Islet precursor cell (in vitro differentiated cells): Measurements from ENCODE around the gene ALX3.

Experiments used
- DNase-seq: peaks from one replicate; pipeline ENCODE4 v3.0.0-alpha.2; 2018

The ALX3 gene

DNA sequence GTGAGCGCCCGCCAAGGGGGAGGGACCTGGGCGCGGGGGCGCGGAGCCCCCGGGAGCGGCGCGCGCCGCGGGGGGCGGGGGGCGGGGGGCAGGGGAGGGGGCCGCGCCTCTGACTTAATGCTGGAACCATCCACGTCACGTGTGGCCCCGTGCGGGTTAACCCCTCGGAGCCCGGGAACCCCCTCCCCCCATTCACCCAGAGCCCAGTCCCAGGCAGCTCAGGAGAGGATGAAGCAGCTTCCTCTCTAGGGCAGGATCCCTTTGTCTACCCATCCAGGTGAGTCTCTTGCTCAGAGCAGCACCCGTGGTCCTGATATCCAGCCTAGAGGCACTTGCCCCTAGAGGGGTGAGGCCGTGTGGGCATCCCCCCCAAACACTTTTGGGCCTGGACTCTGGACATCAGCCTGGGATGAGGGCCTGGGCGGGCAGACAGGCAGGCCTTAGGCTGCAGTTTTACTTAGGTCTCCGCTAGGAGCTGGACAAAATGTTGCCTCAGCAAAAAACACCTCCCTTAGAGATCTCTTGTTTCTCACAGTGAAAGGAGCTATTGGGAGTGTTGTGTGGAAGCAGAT lies at the start of gene ALX3:
Gene ALX3 (minus strand): TSS at position 2 of the 572 bp plus-strand sequence. CDS start 60 bp downstream, outside the sequence.
- DNase-seq = no peak

DNA sequence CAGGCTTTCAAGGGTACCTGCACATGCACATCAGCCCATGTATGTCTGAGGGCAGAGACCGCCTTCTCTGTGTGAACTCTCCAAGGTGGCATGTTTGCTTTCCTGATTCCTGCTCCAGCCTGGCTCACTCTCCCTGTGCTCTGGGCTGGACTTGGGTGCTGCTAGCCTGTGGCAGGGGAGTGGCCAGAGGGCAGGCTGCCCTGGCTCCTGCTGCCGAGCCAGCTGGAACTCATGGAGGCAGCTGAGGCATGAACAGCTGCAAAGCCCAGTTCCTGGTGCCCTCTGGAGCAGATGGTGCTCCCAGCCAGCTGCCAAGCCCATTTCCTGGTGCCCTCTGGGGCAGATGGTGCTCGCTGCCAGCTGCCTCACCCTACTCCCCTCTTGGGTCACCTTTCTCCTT lies 49.4 kb upstream of the ALX3 start:
- DNase-seq = no peak

DNA sequence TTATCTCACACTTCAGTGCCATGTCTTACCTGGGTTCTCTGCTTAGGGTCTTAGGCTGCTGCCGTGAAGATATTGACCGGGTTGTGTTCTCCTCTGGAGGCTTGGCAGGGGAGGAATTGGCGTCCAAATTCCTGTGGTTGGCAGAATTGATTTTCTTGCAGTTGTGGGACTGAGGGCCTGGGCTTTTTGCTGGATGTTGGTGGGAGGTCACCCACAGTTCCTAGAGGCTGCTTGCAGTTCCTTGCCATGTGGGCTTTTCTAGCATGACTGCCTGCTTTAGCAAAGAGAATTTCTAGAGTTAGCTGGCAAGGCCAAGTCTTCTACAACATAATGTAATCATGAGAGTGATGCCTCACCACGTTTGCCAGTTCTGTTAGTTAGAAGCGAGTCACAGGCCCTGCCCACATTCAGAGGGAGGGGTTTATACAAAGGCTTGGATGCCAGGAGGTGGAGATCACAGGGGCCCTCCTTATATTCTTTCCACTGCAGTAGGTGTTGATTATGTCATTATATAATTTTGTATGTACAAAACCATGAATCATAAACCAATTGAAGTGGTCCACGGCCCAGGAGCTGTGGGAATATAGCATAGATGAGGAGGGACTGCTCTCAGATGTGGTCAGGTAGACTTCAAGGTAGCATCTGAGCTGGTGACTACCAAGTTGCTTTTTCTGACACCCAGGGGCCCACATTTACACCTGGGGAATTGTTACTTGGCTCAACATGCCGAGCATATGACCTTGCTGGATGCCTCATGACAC lies 48.3 kb upstream of the ALX3 start:
- DNase-seq = no peak

DNA sequence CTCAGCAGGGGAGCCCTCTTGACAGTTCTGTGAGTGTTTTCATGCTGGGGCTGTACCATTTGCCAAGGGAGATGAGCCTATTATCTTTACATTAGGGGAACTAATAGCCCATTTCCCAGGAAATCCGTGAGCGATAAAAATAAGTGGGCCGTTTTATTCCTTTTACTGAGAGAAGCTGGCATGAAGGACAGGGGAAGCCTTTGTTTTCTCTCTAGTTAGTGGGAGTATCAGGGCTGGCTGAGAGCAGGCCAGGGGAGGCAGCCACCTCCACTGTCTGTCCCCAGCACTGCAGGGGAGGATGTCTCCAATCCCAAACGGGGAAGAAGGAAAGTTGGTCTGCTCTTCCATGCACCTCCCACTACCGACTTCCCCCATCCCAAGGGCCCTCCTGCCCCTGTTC lies 44.3 kb upstream of the ALX3 start:
- no peak for DNase-seq

DNA sequence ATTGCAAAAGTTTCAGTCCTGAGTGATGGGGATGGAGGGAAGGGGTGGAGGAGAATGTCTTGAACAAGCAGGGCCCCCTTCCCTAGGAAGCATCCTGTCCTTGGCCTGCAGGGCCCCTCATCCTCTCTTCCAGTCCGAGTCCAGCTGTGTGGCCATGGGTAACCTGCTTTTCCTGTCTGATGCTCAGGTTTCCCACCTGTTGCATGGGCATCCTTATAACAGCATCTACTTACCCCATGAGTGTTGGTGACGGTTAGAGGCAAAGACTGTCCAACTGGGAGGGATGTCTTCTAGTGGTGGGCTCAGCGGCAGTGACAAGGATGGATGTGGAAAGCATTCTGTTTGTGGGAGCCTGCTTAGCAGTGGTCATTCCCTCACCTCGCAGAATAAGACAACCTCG lies 43.7 kb upstream of the ALX3 start:
- no peak for DNase-seq

DNA sequence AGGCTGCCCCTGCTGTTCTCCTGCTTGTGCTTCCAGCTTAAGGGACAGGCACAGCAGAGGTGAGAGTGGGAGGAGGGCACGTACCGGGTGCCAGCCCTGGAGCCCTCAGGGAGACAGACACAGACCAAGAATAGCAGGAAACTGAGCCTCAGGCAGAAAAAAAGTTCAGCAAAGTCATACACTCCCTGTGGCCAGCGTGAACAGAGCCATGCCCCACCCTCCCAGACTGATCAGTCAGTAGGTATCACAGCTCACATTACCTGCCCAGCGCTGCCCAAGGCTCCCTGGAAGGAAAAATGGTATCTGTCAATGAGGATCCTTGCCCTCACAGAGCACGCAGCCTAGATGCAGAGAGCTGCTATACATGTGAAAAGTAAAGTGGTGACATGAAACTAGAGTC lies 43.1 kb upstream of the ALX3 start:
- no peak for DNase-seq

DNA sequence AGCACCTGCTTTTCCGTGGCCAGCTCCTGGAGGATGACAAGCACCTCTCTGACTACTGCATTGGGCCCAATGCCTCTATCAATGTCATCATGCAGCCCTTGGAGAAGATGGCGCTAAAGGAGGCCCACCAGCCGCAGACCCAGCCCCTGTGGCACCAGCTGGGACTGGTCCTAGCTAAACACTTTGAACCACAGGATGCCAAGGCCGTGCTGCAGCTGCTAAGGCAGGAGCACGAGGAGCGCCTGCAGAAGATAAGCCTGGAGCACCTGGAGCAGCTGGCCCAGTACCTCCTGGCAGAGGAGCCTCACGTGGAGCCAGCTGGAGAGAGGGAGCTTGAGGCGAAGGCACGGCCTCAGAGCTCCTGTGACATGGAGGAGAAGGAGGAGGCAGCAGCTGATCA lies 42.2 kb upstream of the ALX3 start:
- DNase-seq = no peak

DNA sequence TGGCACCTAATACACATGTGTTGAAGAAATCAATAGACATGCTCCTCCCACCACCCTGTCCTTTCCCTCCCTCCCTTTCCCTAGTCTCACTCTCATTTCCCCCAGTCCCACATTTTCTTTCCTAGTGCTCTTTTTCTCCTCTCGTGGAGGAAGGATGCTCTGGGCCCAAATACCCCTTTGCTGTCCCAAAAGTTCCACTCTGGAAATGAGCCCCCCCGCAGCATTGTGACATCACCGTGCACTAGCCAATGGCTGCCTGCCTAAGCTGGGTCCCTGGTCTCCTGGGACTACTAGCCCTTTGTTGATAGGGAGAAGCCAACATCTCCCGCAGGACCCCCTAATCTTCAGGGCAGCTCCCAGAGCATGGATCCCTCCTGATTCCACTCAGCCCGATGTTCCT lies 41.7 kb upstream of the ALX3 start, which contains the start of gene UBL4B:
Gene UBL4B (plus strand): TSS at position 301 of the 400 bp plus-strand sequence. CDS start 92 bp downstream, at position 393.
- DNase-seq = no peak

DNA sequence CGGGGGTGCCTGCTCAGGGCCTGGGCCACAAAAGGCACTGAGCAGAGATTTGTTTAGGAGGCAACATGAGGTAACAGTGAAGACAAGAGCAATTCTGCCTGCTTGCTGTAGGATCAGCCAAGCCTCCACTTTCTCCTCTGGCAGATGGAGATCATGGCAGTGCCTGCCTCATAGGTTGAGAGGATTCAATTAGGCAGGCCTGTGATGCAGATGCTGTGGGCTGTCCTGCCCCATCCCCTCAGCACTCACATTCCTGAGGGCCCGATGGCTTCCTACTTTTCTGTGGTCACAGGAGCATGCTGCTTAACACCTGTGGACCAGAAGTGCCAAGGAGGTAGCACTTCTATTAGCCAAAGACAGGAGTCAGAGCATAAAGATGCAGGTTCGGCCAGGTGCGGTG lies 40.6 kb upstream of the ALX3 start:
- no peak for DNase-seq

DNA sequence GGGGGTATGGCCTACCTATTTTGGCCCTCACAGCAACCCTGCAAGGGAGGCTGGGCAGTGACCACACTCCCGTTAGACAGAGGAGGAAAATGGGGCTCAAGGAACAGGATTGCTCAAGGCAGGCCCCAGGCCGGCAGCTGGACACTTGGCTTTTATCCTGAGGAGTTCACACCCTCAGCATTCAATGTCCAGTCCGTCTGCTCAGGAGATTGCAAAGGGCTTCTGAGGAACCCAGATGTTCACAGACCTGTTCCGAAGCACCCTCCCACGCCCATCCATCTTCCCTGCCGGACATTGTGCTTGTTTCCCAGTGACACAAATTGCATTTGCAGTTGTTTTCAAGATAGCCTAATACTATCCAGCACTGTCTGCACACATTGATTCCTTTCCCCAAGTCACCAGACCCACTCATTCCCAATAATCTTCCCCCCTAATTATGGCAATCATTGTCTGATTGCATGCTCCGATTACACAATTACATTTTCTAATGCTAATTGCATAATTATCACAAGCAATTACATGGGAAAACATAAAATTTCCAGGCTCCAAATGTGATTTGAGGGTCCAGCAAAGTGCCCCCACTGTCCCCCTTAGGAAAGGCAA lies 37.5 kb upstream of the ALX3 start:
- no peak for DNase-seq

DNA sequence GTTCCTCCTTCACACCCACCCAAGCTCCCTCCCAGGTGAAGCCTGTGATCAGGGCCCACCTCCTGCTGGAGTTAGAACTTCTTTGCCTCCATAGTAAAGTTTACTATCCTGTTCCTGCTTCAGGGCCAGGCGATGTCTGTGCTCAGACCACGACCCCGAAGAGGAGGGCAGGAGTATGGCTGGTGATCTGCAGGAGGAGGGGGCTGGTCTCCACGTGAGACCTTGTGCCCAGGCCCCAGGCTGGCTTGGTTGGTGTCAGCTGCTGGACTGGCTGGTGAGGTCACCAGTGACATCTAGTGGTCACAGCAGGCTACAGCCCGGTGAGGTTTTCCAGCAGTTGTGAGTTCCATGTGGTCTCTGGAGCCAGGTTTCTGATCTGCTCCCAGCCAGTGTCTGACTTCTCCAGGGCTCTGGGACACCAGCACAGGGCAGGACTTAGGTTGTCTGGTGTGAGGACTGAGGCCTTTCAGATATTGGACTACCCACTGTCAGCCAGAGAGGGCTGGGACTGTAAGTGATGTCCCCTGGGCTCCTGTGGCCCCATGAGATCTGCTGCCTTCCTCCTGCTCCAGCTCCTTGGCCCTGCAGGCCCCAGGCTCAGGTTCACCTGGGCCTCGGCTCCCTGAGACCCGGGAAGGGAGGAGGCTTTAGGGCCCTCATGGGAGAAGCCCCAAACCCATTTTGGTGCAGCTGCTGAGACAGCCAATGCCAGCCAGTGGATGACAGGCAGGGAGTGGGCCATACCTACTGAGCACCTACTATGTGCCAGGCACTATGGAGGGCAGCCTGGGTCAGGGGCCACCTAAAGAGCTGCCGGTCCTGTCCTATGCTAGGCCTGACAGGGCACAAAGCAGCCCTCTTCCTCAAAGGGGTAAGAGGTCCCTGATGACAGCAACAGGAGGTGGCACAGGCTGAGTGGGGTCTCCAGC lies 35.8 kb upstream of the ALX3 start:
- DNase-seq = peak; percentile 91

DNA sequence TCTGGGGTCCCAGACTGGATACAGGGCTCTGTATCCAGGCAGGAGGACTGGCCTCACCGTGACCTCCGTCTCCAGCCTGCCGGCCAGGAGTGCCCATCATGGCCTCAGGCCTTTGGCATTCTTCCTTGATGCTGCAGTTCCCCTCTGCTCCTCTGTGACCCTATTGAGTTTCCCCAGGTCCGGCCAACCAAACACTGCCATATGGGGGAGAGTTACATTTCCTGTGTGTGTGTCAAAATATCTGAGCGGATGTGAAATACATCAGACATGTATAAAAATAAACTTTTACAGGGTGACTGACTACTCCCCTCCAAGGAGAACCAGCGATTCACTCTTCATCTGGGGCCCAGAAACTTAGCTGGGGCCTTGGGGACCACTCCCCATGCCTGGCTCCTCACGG lies 31.6 kb upstream of the ALX3 start:
- no peak for DNase-seq

DNA sequence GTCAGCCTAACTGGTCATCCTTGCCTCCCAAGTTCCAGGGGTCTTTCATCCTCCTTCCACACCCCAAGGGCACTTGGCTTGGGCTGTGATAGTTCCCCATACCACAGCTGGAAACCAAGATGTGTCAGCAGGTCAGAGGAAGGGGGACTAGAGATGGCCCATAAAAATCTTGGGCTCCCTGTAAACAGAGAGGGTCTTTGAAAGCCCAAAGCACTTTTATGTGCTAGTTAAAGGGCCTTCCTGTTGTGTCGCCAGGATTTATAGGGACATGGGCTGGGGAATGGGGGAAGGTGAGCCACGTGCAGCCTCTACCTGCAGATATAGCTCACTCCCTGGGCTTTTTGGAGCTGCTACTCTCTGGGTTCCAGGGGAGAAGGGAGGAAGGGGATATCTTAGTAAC lies 29.9 kb upstream of the ALX3 start:
- DNase-seq = no peak

DNA sequence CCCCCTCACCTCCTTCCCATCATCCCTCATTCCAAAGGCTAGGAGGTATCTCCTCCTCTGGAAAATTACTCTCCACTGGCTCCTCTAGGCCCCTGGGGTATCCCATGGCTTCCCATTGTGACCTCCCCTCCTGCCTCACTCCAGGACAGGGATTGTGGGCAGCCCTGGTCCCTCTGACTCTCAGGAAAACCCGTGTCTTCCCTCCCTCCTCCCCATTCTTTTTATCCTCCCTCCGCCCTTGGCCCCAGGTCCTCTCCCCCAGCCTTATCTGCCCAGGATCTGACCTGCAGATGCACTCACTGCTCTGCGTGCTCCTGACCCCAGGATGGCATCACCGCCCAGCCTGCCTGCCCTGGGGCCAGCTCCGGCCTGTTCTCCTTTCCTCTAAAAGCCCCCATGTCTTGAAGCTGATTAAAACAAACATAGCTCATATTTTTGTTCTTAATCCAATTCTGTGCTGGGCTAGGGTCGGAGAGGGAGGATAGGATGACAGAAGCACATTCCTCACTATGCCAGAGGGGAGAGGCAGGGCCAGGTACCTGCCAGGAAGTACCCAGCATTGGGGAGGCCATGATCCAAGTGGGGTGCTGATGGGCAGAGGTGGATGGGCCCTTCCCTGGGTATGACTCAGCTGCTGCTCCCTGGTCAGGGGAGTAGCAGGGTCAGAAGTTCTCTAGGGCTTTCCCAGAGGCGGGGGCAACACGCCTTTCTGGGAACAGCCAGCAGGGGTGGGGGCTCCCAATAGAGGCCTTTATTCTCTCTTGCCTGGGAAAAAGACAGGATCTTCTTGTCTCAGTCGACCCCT lies 28.0 kb upstream of the ALX3 start:
- DNase-seq = peak; percentile 81

DNA sequence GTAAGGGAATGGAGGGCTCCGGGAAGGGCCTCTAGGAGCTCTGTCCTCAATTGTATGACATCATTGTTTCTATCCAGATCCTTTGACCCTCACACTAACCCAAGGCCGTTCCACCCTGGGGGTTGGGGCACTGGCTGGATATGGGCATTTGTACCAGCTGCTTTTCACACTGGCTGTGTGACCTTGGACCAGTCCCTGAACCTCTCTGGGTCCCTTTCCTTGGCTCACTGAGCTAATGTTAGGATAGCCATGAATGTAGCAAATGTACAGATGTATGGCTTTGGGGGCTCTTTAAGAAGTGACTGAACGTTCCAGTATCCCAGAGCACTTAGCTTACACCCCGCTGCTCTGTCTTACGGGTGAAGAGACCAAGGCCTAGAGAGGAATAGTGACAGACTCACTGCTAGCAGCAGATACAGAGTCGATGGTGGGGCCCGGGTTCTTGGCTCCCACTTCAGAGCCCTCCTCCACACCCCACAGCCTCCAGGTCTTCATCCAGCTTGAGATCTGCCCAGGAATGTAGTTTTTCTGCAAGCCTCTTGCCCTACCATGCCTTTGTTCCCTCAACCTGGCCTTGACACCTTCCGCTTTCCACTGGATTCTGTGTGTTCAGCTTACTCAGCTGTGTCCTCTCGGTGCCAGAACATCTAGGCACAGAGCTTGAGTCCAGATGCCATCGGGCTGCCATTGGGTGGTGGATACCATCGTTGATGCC lies 27.2 kb upstream of the ALX3 start:
- no peak for DNase-seq

DNA sequence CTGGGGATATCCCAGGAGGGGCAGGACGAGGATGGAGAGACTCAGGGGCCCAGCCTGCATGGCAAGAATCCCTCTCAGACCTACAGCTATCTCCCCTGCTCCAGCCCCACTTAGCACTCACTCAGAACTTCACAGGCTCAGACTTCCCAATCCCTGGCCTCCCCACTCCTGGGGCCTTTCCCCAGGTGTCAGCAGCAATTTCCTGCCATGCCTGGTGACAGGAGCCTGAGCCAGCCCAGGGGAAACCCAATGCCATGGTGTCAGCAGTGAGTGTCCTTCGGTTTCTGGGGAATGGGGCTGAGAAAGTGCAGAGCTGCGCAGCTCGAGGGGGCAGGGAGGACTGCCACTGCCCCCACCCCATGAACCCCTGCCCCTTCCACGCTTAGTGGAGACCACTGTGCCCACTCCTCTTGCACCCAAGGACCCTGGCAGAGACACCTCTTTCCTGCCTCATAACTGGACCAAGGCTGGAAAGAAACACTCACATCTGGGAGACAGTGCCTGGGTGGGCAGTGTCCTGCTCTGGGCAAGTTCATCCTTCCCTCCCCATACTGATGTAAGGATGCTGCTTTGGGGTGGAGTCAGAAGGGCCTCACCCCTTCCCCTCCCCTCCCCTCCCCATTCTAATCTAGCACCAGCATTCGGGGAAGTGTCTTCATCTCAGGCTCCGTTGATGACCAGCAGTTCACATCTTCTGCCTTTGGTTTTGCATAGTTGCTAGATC lies 24.6 kb upstream of the ALX3 start:
- DNase-seq = no peak

DNA sequence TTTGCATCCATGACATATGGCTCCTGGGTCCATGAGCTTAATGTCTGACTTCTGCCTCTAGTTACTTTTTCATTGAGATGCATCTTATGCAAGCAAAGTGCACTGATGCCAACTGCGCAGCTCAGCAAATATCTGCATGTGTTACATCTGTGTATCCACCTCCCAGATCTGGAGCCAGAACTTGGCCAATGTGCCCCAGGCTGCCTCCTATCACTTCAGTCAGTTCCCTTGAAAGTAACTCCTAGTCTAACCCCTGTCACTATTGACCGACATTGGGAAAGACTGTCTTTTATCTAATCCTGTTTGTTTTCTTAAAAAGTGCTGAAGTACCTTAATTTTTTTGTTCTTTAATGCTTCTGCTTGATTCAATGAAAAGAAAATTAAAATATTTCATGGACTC lies 22.5 kb upstream of the ALX3 start:
- no peak for DNase-seq

DNA sequence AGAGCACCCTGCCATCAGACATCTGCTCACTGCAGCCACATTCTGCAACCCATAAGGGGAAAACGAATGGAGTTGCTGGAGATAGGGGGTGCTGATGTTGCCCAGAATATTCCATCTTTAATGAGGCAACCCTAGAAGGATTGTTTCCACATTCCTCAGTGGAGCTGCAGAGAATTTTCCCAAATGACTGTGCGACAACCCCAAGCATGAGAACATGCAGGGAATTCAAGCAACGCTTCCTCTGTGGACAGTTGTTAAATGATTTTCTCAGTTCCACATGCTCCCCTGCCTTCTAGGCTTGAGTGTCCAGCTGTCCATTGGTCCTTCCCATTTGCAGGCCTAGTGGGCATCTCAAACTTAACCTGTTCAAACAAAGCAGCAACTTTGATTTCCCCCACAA lies 21.3 kb upstream of the ALX3 start:
- DNase-seq = no peak

DNA sequence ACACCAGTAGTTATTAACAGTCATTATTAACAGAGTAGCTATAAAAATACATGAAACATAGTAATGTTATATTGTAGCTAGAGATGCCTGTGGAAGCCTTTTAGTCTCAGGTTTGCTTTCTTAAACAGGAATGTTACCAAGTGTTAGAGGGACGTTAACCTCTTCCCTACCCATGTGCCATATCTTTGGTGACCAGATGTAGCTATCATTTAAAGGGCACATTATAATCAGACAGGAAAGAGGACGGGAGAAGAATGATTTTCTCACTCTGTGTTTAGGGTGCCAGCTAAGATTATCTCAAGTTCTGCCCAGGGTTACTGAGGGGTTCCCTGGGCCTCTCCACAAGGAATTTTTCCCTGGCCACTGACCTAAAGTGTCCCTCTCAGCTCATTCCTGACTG lies 20.9 kb upstream of the ALX3 start:
- no peak for DNase-seq

DNA sequence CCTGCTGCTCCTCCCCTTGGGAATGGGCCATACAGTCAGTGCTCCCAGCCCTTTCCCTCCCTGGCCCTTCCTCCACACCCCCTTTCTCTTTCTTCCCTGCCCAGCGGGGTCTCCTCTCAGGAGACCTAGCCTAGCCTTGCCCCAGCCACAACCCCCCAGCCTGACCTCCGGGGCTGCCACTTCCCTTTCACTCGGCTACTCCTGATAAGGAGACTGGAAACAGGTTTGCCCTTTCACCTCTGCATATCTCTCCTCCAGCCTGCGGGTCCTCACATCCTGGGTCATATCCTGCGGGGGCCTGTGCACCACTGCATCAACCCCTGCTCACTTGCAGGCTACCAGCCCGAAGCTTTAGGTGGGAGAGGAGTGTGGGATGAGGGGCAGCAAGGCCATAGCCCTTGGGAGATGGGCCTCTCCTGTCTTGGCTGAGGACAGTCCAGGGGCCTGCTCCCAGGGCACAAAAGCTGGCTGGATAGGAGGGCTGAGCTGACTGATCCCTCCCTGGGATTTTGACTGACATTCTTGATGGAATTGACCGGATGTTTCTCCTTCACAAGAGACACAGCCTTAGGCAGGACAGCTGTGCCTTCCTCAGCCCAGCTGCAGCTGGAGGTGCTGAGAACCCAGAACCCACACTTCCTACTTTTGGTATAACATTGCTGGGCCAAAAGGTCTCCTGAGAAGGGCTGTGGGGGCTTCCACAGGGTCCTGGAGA lies 19.2 kb upstream of the ALX3 start:
- peak; percentile 65 for DNase-seq
